HepG2 (cell line): ENCODE results near the gene RNASE4. TPM values are rescaled to one million over a fixed set of nuclear protein-coding genes. Genes with fewer than 3 reads are reported as not detected.
A peak's percentile ranks its signal among the peaks of the same experiment; 100 is the strongest.

Experiments used
- FOXC1 ChIP-seq: sonication (generic); formaldehyde crosslinking; IDR thresholded peaks from 2 replicates; pipeline ENCODE4 v1.8.0; 2022; ENCODE audit warnings: mild to moderate bottlenecking, missing genetic modification reagents, borderline replicate concordance
- GATAD1 ChIP-seq: IDR thresholded peaks from 2 replicates; pipeline ENCODE4 v1.6.1; 2016; ENCODE audit warnings: missing genetic modification reagents, missing compliant biosample characterization
- IKZF4 ChIP-seq: sonication (generic); formaldehyde crosslinking; IDR thresholded peaks from 2 replicates; pipeline ENCODE4 v1.5.1; 2020; ENCODE audit warnings: borderline replicate concordance, mild to moderate bottlenecking, low read depth, missing genetic modification reagents; ENCODE audit errors: not compliant biosample characterization
- RNF2 ChIP-seq: fragments of 450-650 bp; conservative IDR thresholded peaks from 2 replicates; pipeline ENCODE4 v1.6.1; 2016; ENCODE audit warnings: low read depth
- SKIL ChIP-seq: sonication (generic); formaldehyde crosslinking; IDR thresholded peaks from 2 replicates; pipeline ENCODE4 v1.8.0; 2022; ENCODE audit warnings: missing genetic modification reagents, mild to moderate bottlenecking, moderate library complexity, borderline replicate concordance
- SNAPC4 ChIP-seq: sonication (generic); formaldehyde crosslinking; IDR thresholded peaks from 2 replicates; pipeline ENCODE4 v1.4.0; 2020; ENCODE audit warnings: mild to moderate bottlenecking, missing genetic modification reagents
- TEAD3 ChIP-seq: optimal IDR thresholded peaks from 2 replicates; pipeline ENCODE3; 2016; ENCODE audit warnings: borderline replicate concordance
- THYN1 ChIP-seq: sonication (generic); formaldehyde crosslinking; IDR thresholded peaks from 2 replicates; pipeline ENCODE4 v1.8.1; 2023; ENCODE audit warnings: low read depth, mild to moderate bottlenecking, moderate library complexity, missing genetic modification reagents, borderline replicate concordance
- ZBTB4 ChIP-seq: sonication (generic); formaldehyde crosslinking; IDR thresholded peaks from 2 replicates; pipeline ENCODE4 v1.4.0; 2020; ENCODE audit warnings: missing genetic modification reagents, mild to moderate bottlenecking, borderline replicate concordance
- ZFP36L1 ChIP-seq: sonication (generic); formaldehyde crosslinking; IDR thresholded peaks from 2 replicates; pipeline ENCODE4 v1.8.0; 2022; ENCODE audit warnings: mild to moderate bottlenecking, missing genetic modification reagents, moderate library complexity
- ZFY ChIP-seq: sonication (generic); formaldehyde crosslinking; IDR thresholded peaks from 2 replicates; pipeline ENCODE4 v1.4.0; 2020; ENCODE audit warnings: missing genetic modification reagents
- ZNF17 ChIP-seq: sonication (generic); formaldehyde crosslinking; IDR thresholded peaks from 2 replicates; pipeline ENCODE4 v1.5.0; 2020; ENCODE audit warnings: mild to moderate bottlenecking, missing genetic modification reagents
- ZNF274 ChIP-seq: sonication (generic); formaldehyde crosslinking; IDR thresholded peaks from 2 replicates; pipeline ENCODE4 v1.5.1; 2020; ENCODE audit warnings: mild to moderate bottlenecking, missing genetic modification reagents
- ZSCAN25 ChIP-seq: sonication (generic); formaldehyde crosslinking; IDR thresholded peaks from 2 replicates; pipeline ENCODE4 v1.8.0; 2022; ENCODE audit warnings: mild to moderate bottlenecking, missing genetic modification reagents
- polyA plus RNA-seq, 8 experiments: library from polyadenylated mRNA; depleted of rRNA in 3 of 8; stranded (reverse) in 7 of 8; unstranded in 1 of 8; fragments of >200 nt; fragmentation: Illumina TruSeq in 4 of 8; extraction: Trizol in 4 of 8; gene quantifications; 2 replicates each; pipeline versions ENCODE4 v1.2.1 to v1.2.3, GENCODE V29; 2011 to 2016; ENCODE audit warnings: low read depth in 4 of 8, missing spikeins in 1 of 8, mixed read lengths in 1 of 8; ENCODE audit not compliant: insufficient read depth in 1 of 8
- total RNA-seq, 5 experiments: library from RNA; depleted of rRNA; stranded (reverse); fragments of >200 nt; fragmentation: Illumina TruSeq; extraction: Trizol; gene quantifications; 2 replicates each; pipeline ENCODE4 v1.2.3, GENCODE V29; 2016; ENCODE audit warnings: low read depth in 1 of 5
- TF ChIP-seq, protein P1 (sequence below): sonication (generic); formaldehyde crosslinking; IDR thresholded peaks from 2 replicates; pipeline ENCODE4 v1.8.0; 2022; ENCODE audit warnings: missing genetic modification reagents, mild to moderate bottlenecking, borderline replicate concordance
- TF ChIP-seq, protein P2 (sequence below): sonication (generic); formaldehyde crosslinking; IDR thresholded peaks from 2 replicates; pipeline ENCODE4 v1.8.0; 2022; ENCODE audit warnings: missing genetic modification reagents, low read depth, mild to moderate bottlenecking, borderline replicate concordance

The RNASE4 gene
- total and polyA plus RNA-seq, 2 of the 13 experiments (the other 11 are each of a cell fraction or from before 2014, with no cell fraction given) = 109 to 983 TPM

DNA sequence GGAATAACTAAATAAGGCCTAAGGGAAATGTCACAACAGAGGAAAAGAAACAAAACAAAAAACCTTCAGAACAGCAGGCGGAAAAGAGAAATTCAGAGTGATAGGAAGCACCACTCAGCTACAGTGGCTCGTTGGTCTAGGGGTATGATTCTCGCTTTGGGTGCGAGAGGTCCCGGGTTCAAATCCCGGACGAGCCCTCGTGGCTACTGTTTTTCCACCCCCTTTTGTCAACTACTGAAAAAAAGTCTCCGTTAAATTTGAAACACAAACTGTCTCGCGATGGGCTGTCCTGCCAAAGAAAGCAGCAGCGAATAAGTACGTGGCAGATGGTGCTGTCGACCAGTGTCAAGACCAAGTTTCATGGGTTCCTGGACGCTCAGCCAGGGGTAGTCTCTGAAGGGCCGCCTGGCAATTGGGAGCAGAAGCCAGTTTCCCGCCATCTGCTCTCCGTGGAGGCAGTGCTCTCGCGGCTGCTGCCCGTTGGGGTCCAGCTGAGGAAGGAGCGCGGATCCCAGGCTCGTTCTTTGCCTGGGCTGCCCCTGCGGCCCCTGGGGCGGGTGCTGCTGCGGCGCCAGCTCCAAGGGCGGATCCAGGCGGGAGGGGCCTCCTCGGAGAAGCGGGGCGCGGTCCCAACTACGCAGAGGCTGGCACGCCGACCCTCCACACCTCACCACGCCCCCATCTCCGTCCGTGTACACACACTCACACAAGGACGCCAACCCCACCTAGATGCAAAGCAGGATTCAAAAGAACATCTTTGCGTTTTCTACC is at the start of gene RNASE4 (continued):
- TF ChIP-seq SNAPC4 (CRISPR knock-in tag) (no peak), SKIL (CRISPR knock-in tag) (no peak), IKZF4 (CRISPR knock-in tag) (peak; percentile 23), ZBTB4 (CRISPR knock-in tag) (no peak), RNF2 (peak; percentile 68; the same call in 1 of the 2 replicates), ZNF274 (peak; percentile 72), GATAD1 (CRISPR knock-in tag) (peak; percentile 56), TEAD3 (CRISPR knock-in tag) (peak; percentile 73), THYN1 (CRISPR knock-in tag) (0 out of 2 replicates have a peak, but pooled peaks have one; percentile 61), ZFP36L1 (no peak), ZSCAN25 (CRISPR knock-in tag) (peak; percentile 64; the same call in 1 of the 2 replicates), FOXC1 (CRISPR knock-in tag) (no peak), ZNF17 (CRISPR knock-in tag) (no peak), ZFY (CRISPR knock-in tag) (no peak; the same call in 1 of the 2 replicates)
- TF ChIP-seq, protein P1, sequence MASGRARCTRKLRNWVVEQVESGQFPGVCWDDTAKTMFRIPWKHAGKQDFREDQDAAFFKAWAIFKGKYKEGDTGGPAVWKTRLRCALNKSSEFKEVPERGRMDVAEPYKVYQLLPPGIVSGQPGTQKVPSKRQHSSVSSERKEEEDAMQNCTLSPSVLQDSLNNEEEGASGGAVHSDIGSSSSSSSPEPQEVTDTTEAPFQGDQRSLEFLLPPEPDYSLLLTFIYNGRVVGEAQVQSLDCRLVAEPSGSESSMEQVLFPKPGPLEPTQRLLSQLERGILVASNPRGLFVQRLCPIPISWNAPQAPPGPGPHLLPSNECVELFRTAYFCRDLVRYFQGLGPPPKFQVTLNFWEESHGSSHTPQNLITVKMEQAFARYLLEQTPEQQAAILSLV (CRISPR knock-in tag) = no peak
- TF ChIP-seq, protein P2, sequence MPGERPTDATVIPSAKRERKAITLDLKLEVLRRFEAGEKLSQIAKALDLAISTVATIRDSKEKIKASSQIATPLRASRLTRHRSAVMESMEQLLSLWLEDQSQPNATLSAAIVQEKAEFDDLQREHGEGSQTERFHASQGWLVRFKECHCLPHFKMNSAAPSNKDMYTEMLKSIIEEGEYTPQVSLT = no peak
